ENCODE data around the gene HDHD2. TPM values are rescaled to one million over a fixed set of nuclear protein-coding genes. Genes with fewer than 3 reads are reported as not detected.
A peak's percentile ranks its signal among the peaks of the same experiment; 100 is the strongest.

Gene HDHD2
- total and polyA plus RNA-seq, 5 experiments from 2014 or later, result 33.5 to 52.3 (median 45.2) TPM

DNA sequence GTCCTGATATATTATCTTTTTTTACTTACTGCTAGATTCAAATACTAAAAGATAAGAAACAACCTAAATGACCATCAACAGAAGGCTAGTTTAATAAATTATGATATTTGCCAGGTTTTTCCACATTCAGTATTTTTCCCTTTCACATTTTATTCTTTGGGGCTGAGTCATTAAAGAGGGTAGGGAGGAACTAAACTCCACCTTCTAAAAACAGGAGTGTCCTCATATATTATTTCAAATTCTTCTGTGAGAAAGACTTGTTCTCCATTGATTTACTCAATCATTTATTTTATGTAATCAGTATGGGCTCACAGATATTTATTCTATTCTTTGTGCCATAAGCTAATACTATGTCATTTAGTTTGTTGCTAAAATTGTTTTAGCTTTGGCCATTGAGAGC is 9.0 kb downstream of the HDHD2 start:
- H3K36me3 Mint-ChIP-seq, result peaks cover 0 to 19% (median 14%) of the 10 kb centered on the region in 3 donors
- no peaks in the 10 kb centered on the region for H3K9me3 Mint-ChIP-seq
- peaks cover 6 to 28% (median 24%) of the 10 kb centered on the region in 4 donors for H3K4me1 Mint-ChIP-seq
- no peaks in the 10 kb centered on the region for H3K27me3 Mint-ChIP-seq
- H3K27ac Mint-ChIP-seq, result no peak overlapping the region
- POLR2A ChIA-PET, result interaction anchor here (1.2 kb wide), 1 partner anchor 9 kb away, joined by 3 read pairs; the partner anchor contains the start of gene HDHD2
- no peak for ATAC-seq
- no peak overlapping the region for H3K4me3 Mint-ChIP-seq
- DNase-seq, result no peak

DNA sequence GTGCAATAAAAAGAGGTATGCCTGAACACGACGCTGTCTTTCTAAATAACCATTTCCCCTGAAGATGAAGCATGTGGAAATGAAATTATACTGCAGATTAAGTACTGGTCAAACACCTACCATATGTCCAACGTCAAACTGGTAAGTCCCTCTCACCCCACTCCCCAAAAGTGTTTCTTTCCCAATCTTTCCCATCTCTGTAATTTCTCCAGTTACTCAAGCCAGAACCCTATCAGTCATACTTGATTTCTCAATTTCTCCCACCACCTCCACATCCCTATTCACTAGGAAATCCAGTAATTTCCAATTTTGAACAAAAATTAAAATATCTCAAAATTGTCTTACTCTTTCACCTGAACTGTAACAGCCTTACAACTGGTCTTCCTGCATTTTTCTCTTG is 29.2 kb downstream of the HDHD2 start:
- Mint-ChIP-seq H3K4me1 (peaks cover 0 to 6% (median 2%) of the 10 kb centered on the region in 4 donors), H3K4me3 (no peak overlapping the region), H3K9me3 (no peaks in the 10 kb centered on the region), H3K36me3 (peaks cover 7 to 66% (median 45%) of the 10 kb centered on the region in 3 donors), H3K27me3 (no peaks in the 10 kb centered on the region), H3K27ac (no peak overlapping the region)
- ATAC-seq, result no peak
- DNase-seq, result no peak
- POLR2A ChIA-PET, result no interaction called here

DNA sequence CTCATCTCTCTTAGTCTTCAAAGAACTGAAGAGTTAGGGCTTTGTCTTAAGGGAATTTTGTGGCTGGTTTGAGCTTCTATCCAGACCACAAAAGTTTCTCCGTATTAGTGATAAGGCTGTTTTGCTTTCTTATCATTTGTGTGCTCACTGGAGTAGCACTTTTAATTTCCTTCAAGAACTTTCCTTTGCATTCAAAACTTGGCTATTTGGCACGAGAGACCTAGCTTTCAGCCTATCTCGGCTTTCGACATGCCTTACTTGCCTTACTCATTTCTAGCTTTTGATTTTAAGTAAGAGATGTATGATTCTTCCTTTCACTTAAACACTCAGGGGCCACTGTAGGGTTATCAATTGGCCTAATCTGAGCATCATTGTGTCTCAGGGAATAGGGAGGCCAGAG is 29.9 kb downstream of the HDHD2 start:
- H3K4me1 Mint-ChIP-seq, result peaks cover 0 to 6% (median 2%) of the 10 kb centered on the region in 4 donors
- no peak overlapping the region for H3K27ac Mint-ChIP-seq
- H3K9me3 Mint-ChIP-seq, result no peaks in the 10 kb centered on the region
- no peak for ATAC-seq
- peaks cover 7 to 67% (median 41%) of the 10 kb centered on the region in 3 donors for H3K36me3 Mint-ChIP-seq
- no peak for DNase-seq
- H3K27me3 Mint-ChIP-seq, result no peaks in the 10 kb centered on the region
- POLR2A ChIA-PET, result no interaction called here
- no peak overlapping the region for H3K4me3 Mint-ChIP-seq

DNA sequence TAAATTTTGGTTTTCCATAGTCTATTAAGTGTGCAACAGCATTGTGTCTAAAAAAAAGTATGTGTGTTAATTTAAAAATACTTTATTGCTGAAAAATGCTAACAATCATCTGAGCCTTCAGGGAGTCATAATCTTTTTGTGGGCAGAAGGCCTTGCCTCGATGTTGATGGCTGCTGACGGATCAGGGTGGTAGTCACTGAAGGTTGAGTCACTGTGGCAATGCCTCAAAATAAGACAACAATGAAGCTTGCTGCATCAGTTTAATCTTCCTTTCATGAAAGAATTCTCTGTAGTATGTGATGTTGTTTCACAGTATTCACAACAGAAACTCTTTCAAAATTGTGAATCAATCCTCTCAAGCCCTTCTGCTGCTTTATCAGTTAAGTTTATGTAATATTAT is 31.3 kb downstream of the HDHD2 start:
- no peak for DNase-seq
- Mint-ChIP-seq H3K9me3 (no peaks in the 10 kb centered on the region), H3K36me3 (peaks cover 4 to 67% (median 36%) of the 10 kb centered on the region in 3 donors), H3K4me1 (peaks cover 0 to 6% (median 2%) of the 10 kb centered on the region in 4 donors), H3K27ac (no peak overlapping the region), H3K4me3 (no peak overlapping the region), H3K27me3 (no peaks in the 10 kb centered on the region)
- ATAC-seq, result no peak
- POLR2A ChIA-PET, result no interaction called here

DNA sequence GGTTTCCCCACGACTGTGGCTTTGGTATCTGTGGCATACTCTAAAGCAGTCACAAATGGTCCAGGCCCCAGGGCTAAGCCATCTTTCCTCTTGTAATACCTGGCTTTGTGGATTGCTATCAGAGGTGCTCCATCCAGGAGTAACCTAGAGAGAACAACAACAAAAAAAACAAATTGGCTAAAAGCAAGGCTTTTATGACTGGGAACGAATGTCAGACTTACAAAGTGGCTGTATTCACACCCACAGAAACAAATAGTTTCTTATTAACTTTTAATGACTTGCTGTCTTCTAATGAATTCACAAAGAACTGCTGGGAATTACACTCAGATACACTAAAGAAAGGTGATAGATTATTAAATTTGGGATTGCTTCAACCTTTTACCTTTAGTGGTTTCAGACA is 35.1 kb downstream of the HDHD2 start:
- Mint-ChIP-seq H3K9me3 (no peaks in the 10 kb centered on the region), H3K4me3 (no peak overlapping the region), H3K4me1 (peaks cover 0 to 3% (median 0%) of the 10 kb centered on the region in 4 donors), H3K27me3 (no peaks in the 10 kb centered on the region), H3K36me3 (peaks cover 0 to 72% (median 26%) of the 10 kb centered on the region in 3 donors), H3K27ac (peak overlapping the region in 2 of 10 donors; percentile 2 to 54)
- POLR2A ChIA-PET, result no interaction called here
- DNase-seq (no peak), ATAC-seq (no peak)

DNA sequence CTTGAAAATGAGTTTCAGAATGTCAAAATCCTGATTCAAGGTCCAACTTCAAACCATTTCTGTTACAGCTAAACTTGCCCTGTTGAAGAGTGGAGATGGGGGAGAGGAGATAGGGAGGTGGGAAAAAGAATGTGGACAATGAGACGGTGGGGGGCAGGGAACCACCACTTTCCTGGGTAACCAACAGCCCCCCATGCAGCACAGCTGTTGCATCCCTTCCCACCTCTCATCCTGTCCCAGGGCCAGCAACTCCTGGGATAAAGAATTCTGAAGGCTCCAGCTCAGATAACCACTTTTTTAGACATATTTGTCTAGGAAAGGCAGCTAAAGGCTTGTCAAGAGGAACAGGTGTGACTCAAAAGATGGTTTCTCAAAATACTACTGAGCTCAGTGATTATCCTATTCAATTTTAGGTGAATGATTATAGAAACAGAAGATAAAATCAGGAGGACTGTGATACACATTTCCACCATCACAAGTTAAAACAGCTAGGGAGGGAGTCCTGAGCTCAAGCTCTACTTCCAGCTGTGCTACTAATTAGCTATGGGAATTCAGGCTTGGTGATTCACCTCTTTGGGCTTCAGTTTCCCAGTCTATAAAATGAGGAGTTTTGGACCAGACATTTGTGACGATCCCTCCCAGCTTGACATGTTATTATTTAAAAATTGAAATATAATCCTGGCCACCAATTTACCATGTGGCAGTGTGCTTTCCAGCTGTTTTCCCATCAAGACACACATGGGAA is 36.3 kb downstream of the HDHD2 start:
- POLR2A ChIA-PET, result no interaction called here

DNA sequence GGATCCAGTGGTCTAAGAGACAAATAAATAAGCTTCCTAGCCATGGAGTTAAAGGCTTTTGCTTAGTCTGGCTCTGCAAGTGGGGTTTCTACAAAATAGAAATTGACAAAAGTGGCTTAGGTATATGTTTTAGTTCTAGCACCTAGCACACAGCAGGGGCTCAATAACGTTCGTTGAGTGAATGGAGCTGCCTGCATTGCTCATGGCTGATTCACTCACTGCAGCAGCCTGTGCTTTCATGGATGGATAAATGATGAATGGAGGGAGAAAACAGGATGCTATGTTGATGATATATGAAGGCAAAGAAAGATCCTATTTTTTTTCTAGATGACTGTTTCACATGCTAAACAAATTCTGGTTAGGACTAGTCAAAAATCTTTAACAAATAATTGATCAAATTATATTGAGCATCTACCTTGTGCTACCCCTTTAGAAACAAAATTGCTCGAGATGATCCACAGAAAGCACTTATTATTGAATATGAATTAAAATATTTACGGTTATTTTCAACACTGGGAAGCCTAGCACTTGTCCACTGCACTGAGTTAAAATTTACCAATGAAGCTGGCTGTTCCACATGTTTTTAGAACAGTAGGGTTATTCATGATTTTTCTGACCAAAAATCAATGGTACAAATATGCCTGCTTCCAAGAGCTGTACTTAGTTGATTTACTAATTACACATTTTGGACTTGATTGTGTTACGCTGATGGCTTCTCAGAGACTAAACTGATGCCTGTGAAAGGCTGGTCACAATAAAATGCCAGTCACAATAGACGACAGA is 39.6 kb downstream of the HDHD2 start:
- no peaks in the 10 kb centered on the region for H3K9me3 Mint-ChIP-seq
- no peaks in the 10 kb centered on the region for H3K4me1 Mint-ChIP-seq
- peak overlapping the region in 1 of 10 donors; percentile 53 for H3K27ac Mint-ChIP-seq
- no peak overlapping the region for H3K4me3 Mint-ChIP-seq
- no peak for DNase-seq
- POLR2A ChIA-PET, result no interaction called here
- H3K36me3 Mint-ChIP-seq, result peaks cover 0 to 79% (median 15%) of the 10 kb centered on the region in 3 donors
- no peaks in the 10 kb centered on the region for H3K27me3 Mint-ChIP-seq
- no peak for ATAC-seq

More for the DNA sequence above, 36.3 kb downstream of the HDHD2 start:
- Mint-ChIP-seq H3K4me3 (no peak overlapping the region), H3K36me3 (peaks cover 0 to 65% (median 19%) of the 10 kb centered on the region in 3 donors), H3K4me1 (no peaks in the 10 kb centered on the region), H3K27ac (peak overlapping the region in 1 of 10 donors; percentile 11), H3K9me3 (no peaks in the 10 kb centered on the region), H3K27me3 (no peaks in the 10 kb centered on the region)
- ATAC-seq, result no peak
- no peak for DNase-seq

DNA sequence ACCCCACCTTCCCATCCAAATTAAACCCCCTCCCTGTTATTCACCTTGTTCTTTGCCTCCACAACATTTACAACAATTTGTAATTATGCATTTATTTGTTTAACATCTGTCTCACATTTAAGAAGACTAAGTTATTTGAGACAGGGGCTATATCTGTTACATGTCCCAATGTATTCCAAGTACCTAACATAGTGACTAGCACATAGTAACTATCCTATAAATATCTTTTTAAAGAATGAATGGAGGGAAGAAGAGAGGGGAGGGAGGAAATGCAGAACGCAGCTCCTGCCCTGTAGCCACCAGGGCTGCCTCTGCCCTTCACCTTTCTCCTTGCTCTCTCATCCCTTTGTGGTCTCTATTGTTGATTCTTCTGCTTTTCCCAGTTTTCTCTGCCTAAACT is 40.6 kb downstream of the HDHD2 start:
- peak overlapping the region in 2 of 10 donors; percentile 46 to 89 for H3K27ac Mint-ChIP-seq
- POLR2A ChIA-PET, result no interaction called here
- no peaks in the 10 kb centered on the region for H3K4me1 Mint-ChIP-seq
- ATAC-seq (no peak), DNase-seq (no peak)
- H3K4me3 Mint-ChIP-seq, result no peak overlapping the region
- no peaks in the 10 kb centered on the region for H3K9me3 Mint-ChIP-seq
- H3K36me3 Mint-ChIP-seq, result peaks cover 0 to 72% (median 15%) of the 10 kb centered on the region in 3 donors
- H3K27me3 Mint-ChIP-seq, result no peaks in the 10 kb centered on the region

DNA sequence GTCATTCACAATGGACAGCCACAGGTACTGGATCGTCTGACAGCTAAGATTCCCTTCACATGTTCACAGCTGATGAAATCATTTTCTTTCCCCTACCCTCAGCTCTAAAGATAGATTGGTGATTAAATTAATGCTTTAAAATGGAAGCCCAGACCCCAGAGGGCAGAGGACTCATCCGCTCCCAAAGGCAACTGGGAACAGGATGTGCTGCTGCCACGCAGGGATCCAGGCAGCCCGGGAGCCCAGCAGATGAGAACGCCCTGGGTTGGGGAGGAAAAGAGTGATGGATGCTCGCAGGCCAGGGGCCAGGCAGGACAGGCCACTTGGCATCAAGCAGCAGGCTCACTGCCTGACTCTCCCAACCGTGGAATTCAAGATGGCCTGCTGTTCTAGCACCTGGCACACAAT is 41.3 kb downstream of the HDHD2 start:
- no peaks in the 10 kb centered on the region for H3K27me3 Mint-ChIP-seq
- ATAC-seq (no peak), DNase-seq (no peak)
- no peak overlapping the region for H3K4me3 Mint-ChIP-seq
- no peaks in the 10 kb centered on the region for H3K4me1 Mint-ChIP-seq
- POLR2A ChIA-PET, result no interaction called here
- H3K9me3 Mint-ChIP-seq, result no peaks in the 10 kb centered on the region
- peaks cover 0 to 69% (median 15%) of the 10 kb centered on the region in 3 donors for H3K36me3 Mint-ChIP-seq
- peak overlapping the region in 1 of 10 donors; percentile 75 for H3K27ac Mint-ChIP-seq

DNA sequence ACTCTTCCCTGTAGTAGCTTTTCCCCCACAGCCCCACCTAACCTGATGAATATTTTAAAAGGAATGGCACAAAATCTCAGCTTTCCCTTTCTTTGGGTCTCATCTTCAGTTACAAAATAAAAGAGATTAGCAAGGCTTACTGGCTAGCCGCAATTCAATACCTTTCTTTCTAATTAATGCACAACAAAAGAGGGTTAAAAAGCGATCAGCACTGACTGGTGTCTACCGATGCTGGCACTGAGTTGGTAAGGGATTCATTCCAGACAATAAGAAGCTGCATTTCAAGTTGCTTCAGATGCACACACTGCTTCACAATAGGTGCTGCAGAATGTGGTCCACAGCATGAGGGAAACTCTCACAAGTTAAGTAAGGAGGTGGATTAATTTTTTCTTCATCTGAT is 41.9 kb downstream of the HDHD2 start:
- Mint-ChIP-seq H3K27ac (no peak overlapping the region), H3K36me3 (peaks cover 0 to 63% (median 14%) of the 10 kb centered on the region in 3 donors), H3K9me3 (no peaks in the 10 kb centered on the region), H3K27me3 (no peaks in the 10 kb centered on the region), H3K4me1 (no peaks in the 10 kb centered on the region), H3K4me3 (no peak overlapping the region)
- no peak for DNase-seq
- no peak for ATAC-seq
- POLR2A ChIA-PET, result no interaction called here

DNA sequence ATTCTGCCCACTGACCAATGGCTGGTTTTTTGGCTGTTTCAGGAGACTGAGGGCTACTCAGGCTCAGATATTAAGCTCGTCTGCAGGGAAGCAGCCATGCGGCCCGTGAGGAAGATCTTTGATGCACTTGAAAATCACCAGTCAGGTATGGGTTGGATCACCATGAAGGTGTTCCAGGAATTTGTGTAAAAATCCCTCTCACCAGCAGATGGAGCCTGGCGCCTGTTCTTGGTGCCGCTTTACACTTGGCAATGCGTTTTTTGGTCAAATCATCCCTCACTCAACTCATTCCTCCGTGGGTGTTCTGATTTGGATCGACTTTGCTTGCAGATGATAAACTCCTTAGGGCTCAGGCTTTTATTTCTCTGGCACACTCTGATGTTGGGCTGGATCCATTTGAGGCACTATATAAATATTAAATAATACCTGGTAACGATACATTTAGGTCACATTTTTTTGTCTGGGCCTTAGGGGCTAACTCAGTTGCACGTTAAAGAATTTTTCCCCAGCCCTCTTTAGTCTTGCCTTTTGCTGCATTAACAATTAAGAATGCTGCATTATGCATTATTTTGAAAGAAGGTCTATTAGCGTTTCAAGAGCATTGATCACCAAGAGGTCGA is 50.0 kb downstream of the HDHD2 start:
- no peaks in the 10 kb centered on the region for H3K27me3 Mint-ChIP-seq
- H3K9me3 Mint-ChIP-seq, result no peaks in the 10 kb centered on the region
- DNase-seq (peak; percentile 12 to 73 (median 52)), ATAC-seq (peak; percentile 40 to 64)
- no peaks in the 10 kb centered on the region for H3K4me1 Mint-ChIP-seq
- POLR2A ChIA-PET, result no interaction called here
- H3K27ac Mint-ChIP-seq, result no peak overlapping the region
- H3K4me3 Mint-ChIP-seq, result no peak overlapping the region
- H3K36me3 Mint-ChIP-seq, result peaks cover 0 to 10% (median 0%) of the 10 kb centered on the region in 3 donors

DNA sequence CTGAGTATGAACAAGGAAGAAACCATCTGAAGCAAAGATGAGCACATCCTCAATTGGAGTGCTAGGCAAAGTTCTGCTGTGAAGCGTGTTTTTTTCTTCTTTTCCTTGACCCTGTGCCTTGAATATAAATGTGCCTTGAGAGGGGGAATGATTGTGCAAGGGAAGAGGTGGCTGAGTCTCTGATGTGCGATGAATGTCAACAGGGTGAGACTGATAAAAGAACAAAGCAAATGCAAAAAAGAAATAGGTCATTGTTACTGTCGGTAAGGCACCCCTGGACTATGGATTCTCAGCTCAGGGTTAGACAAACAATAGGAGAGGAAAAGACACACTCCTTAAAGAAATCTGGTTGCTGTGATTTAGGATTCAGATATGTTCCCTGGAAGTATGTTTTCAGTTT is 54.5 kb downstream of the HDHD2 start:
- DNase-seq (no peak), ATAC-seq (no peak)
- H3K4me1 Mint-ChIP-seq, result no peaks in the 10 kb centered on the region
- H3K9me3 Mint-ChIP-seq, result peaks cover 0 to 2% (median 0%) of the 10 kb centered on the region in 9 donors
- POLR2A ChIA-PET, result no interaction called here
- H3K36me3 Mint-ChIP-seq, result peaks cover 0 to 11% (median 0%) of the 10 kb centered on the region in 3 donors
- no peak overlapping the region for H3K4me3 Mint-ChIP-seq
- H3K27ac Mint-ChIP-seq, result no peak overlapping the region
- no peaks in the 10 kb centered on the region for H3K27me3 Mint-ChIP-seq

DNA sequence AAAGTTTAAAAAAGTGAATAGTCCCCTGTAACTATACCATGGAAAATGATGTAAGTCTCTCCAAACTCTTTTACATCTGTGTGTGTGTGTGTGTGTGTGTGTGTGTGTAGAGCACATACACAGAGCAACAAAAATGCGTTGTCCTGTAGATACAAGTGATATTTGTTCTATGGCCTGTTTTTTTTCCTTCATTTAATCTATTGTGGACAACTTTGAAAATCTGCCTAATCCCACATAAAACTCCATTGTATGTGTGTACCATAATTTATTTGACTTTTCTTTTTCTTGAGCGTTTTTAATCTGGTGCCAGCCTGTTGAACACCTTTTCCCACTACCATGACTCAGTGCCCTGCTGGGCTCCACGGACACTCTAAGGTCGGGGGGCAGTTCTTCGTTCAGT is 62.6 kb downstream of the HDHD2 start:
- peaks cover 0 to 34% (median 23%) of the 10 kb centered on the region in 3 donors for H3K36me3 Mint-ChIP-seq
- DNase-seq (no peak), ATAC-seq (no peak)
- no peak overlapping the region for H3K4me3 Mint-ChIP-seq
- H3K27me3 Mint-ChIP-seq, result no peaks in the 10 kb centered on the region
- POLR2A ChIA-PET, result no interaction called here
- H3K27ac Mint-ChIP-seq, result no peak overlapping the region
- H3K4me1 Mint-ChIP-seq, result no peaks in the 10 kb centered on the region
- H3K9me3 Mint-ChIP-seq, result no peaks in the 10 kb centered on the region
